ENCODE results near the gene PLEKHB2.
"Not testable (repeated sequence)": the region's sequence is repeated elsewhere in the genome, so short reads cannot be mapped to it uniquely, and the experiment has no call there.

DNA sequence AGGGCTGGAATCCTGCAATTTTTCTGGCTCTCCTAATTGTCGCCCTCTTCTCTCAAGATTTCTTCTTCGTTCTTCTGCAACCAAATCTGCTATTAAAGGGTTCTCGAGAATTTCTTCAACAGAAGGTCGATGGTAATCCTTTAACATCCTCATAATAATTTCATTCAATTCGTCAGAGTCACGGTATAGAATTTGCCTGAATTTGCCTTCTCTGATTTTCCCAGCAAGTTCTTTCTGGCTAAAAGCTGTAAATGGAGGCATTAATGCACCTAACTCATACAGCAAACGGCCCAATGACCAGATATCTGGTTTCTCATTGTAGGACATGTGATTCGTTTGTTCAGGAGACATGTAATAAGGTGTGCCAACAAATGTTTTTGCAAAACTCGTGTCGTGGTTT, 72.9 kb downstream of the PLEKHB2 start:
- TF ChIP-seq, protein P1, sequence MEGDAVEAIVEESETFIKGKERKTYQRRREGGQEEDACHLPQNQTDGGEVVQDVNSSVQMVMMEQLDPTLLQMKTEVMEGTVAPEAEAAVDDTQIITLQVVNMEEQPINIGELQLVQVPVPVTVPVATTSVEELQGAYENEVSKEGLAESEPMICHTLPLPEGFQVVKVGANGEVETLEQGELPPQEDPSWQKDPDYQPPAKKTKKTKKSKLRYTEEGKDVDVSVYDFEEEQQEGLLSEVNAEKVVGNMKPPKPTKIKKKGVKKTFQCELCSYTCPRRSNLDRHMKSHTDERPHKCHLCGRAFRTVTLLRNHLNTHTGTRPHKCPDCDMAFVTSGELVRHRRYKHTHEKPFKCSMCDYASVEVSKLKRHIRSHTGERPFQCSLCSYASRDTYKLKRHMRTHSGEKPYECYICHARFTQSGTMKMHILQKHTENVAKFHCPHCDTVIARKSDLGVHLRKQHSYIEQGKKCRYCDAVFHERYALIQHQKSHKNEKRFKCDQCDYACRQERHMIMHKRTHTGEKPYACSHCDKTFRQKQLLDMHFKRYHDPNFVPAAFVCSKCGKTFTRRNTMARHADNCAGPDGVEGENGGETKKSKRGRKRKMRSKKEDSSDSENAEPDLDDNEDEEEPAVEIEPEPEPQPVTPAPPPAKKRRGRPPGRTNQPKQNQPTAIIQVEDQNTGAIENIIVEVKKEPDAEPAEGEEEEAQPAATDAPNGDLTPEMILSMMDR (IDR thresholded peaks at IDR 0.05; ENCODE audit: low read length): not testable (repeated sequence)
- TF ChIP-seq EZH2 (optimal IDR thresholded peaks at IDR 0.05; ENCODE audit: low read depth, low read length): not testable (repeated sequence)

Measured in MM.1S (cell line).